Right lobe of liver (tissue), 4 donors: ENCODE measurements around the gene TYW1.
"Not testable (repeated sequence)": the region's sequence is repeated elsewhere in the genome, so short reads cannot be mapped to it uniquely, and the experiment has no call there.

Experiments
- POLR2A ChIP-seq: fragments of 450-650 bp; IDR thresholded peaks from one replicate; pipeline ENCODE4 v1.6.1; 2017; ENCODE audit warnings: antibody characterized with exemption, mild to moderate bottlenecking
- TF ChIP-seq, protein P1 (sequence below), 4 donors: fragments of 200-600 bp in 3 of 4; fragments of 450-650 bp in 1 of 4; IDR thresholded peaks; one replicate each; pipeline versions ENCODE4 v1.5.1 to v1.8.0; 2016 to 2022; ENCODE audit warnings: antibody characterized with exemption in 4 of 4, mild to moderate bottlenecking in 2 of 4
- donor health status: DM: no; HTN: no; CAD: no.
- donor health status: DM: no; HTN: no; CAD: no.
- donor health status: DM: no; HTN: yes; CAD: no.

DNA sequence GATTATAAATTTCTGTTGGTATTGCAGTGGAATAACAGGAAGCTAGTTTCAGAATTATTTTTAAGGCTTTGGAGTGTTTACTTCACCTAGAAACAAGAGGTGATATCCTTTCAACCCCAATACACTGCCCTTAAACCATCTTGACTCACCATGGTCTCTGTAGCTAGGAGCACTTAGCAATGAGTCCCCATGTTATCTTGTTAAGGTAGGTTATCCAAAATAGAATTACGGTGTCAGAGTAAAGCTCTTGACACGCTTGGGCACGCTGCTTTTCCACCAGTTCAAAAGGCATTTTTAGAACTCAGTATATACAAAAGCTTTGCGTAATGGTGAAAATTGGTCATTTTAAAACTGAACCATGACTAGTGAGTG lies 46.9 kb downstream of the TYW1 start:
- TF ChIP-seq, protein P1, sequence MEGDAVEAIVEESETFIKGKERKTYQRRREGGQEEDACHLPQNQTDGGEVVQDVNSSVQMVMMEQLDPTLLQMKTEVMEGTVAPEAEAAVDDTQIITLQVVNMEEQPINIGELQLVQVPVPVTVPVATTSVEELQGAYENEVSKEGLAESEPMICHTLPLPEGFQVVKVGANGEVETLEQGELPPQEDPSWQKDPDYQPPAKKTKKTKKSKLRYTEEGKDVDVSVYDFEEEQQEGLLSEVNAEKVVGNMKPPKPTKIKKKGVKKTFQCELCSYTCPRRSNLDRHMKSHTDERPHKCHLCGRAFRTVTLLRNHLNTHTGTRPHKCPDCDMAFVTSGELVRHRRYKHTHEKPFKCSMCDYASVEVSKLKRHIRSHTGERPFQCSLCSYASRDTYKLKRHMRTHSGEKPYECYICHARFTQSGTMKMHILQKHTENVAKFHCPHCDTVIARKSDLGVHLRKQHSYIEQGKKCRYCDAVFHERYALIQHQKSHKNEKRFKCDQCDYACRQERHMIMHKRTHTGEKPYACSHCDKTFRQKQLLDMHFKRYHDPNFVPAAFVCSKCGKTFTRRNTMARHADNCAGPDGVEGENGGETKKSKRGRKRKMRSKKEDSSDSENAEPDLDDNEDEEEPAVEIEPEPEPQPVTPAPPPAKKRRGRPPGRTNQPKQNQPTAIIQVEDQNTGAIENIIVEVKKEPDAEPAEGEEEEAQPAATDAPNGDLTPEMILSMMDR (IDR thresholded peaks at IDR 0.05), result not testable (repeated sequence)
- TF ChIP-seq POLR2A, result not testable (repeated sequence)
